Dendritic cell treated with granulocyte-macrophage colony-stimulating factor and Interleukin-4, amounts not matched to agents 40 ng/mL and 50 ng/mL, for 4 days (primary cell): ENCODE results near the gene SYTL5.

ENCODE experiments used
- H3K27ac Mint-ChIP-seq: one replicate; pipeline ENCODE4 v1.8.0; 2022; ENCODE audit warnings: mild to moderate bottlenecking, mixed read lengths
- H3K27me3 Mint-ChIP-seq: one replicate; pipeline ENCODE4 v1.8.0; 2022; ENCODE audit warnings: mild to moderate bottlenecking, mixed read lengths
- H3K36me3 Mint-ChIP-seq: one replicate; pipeline ENCODE4 v1.8.0; 2022; ENCODE audit warnings: low read depth, mixed read lengths
- H3K4me1 Mint-ChIP-seq: one replicate; pipeline ENCODE4 v1.8.0; 2022; ENCODE audit warnings: low read depth, mixed read lengths
- H3K4me3 Mint-ChIP-seq: one replicate; pipeline ENCODE4 v1.8.0; 2022; ENCODE audit warnings: mild to moderate bottlenecking, moderate library complexity, mixed read lengths
- H3K9me3 Mint-ChIP-seq: one replicate; pipeline ENCODE4 v1.8.0; 2022; ENCODE audit warnings: mixed read lengths
- intact Hi-C: fragments of 100-400 bp; cut with micrococcal nuclease; formaldehyde crosslinking; loops from one replicate; pipeline ENCODE4 v1.15.0; 2022

The SYTL5 gene

DNA sequence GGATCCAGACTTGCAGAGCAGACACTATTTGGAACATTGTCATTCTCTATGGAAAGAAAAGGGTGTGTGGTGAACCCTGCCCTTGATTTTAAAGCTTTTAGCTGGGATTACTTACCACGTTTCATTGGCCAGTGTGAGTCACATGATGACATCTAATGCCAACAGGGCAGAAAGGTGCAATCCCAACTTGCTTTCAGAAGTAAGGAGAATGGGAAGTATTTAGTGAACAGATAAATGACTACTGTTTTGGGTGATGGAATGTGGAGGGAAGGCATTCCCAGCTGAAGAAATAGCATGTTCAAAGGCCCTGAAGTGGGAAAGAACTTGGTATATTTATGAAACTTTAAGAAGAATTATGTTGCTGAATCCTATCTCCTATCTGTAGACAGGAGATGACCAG is 44.5 kb downstream of the SYTL5 start:
- Mint-ChIP-seq H3K9me3 (no peaks in the 10 kb centered on the region), H3K4me1 (no peaks in the 10 kb centered on the region), H3K27ac (no peak overlapping the region), H3K36me3 (no peaks in the 10 kb centered on the region), H3K4me3 (no peak overlapping the region), H3K27me3 (peaks cover 2% of the 10 kb centered on the region)
- intact Hi-C loops, result no loop called here

DNA sequence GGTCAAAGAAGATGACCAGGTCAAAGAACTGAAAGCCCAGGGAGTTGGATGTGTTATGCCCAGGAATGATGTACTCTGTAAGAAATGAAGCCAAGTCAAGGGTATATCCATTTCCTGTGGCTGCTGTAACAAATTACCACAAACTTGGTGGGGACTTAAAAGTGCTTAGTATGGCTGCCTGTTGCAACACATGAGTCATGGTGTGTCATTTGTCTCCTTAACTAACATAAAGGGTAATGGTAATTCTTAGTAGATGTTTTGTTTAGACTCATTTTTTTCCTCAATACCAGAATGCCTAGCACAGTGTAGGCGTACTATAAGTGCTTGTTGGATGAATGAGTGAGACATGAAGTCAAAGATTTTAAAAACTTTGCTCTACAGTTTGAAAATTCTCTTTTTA is 45.7 kb downstream of the SYTL5 start:
- H3K4me3 Mint-ChIP-seq, result no peak overlapping the region
- no peaks in the 10 kb centered on the region for H3K9me3 Mint-ChIP-seq
- H3K36me3 Mint-ChIP-seq, result no peaks in the 10 kb centered on the region
- intact Hi-C loops, result no loop called here
- H3K4me1 Mint-ChIP-seq, result no peaks in the 10 kb centered on the region
- H3K27ac Mint-ChIP-seq, result no peak overlapping the region
- peaks cover 2% of the 10 kb centered on the region for H3K27me3 Mint-ChIP-seq

- Mint-ChIP-seq H3K27me3 (peaks cover 2% of the 10 kb centered on the region), H3K4me1 (no peaks in the 10 kb centered on the region), H3K27ac (no peak overlapping the region), H3K9me3 (no peaks in the 10 kb centered on the region), H3K36me3 (no peaks in the 10 kb centered on the region), H3K4me3 (no peak overlapping the region)
- intact Hi-C loops, result no loop called here
These were observed 49.0 kb downstream of the SYTL5 start for GRCh38 chrX:38055170-38055847.

DNA sequence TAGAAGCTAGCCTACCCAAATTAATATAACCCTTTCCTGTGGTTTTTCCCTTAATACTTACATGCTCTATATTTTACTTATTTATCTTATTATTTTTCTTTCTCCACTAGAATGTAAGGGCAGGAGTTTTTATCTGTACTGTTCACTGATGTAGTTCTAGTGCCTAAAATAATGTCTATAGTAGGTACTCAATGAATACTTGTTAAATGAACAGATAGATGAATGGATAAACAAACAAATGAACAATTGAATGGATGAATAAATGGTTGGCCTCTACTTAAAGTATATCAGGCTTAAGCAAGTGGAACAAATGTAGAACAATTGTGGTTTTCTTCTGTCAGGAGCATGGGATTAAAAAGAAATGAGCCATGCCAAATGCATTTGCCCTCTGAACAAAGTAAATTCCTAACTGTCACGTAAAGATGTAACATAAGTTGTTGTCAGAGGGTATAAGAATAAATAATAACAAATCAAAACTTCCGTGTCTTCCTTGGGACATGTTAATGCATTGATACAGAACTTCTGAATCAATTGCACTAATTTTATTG is 54.1 kb downstream of the SYTL5 start:
- intact Hi-C loops, result no loop called here
- H3K9me3 Mint-ChIP-seq, result no peaks in the 10 kb centered on the region

DNA sequence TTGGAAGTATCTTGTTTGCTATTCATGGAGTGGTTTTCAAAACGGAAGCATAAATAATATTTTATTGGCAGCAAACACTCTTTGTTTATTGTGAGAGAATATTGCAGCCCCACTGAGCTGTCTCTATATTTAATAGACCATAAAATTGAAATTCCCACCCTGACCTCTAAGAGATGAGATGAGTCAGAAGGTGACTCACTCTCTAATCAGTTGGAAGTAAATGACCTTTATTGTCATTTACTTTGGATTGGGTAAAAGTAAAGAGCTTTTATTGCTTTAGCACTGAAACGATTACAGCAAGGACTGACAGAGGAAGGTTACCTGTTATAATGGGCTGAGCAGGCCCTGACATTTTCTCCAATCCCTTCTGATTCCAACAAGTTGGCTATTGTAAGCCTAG is 55.0 kb downstream of the SYTL5 start:
- no peaks in the 10 kb centered on the region for H3K9me3 Mint-ChIP-seq
- no peaks in the 10 kb centered on the region for H3K27me3 Mint-ChIP-seq
- no peaks in the 10 kb centered on the region for H3K36me3 Mint-ChIP-seq
- H3K4me3 Mint-ChIP-seq, result no peak overlapping the region
- H3K27ac Mint-ChIP-seq, result no peak overlapping the region
- intact Hi-C loops, result no loop called here
- no peaks in the 10 kb centered on the region for H3K4me1 Mint-ChIP-seq

More for the DNA sequence above, 54.1 kb downstream of the SYTL5 start:
- Mint-ChIP-seq H3K4me3 (no peak overlapping the region), H3K27ac (no peak overlapping the region), H3K27me3 (no peaks in the 10 kb centered on the region), H3K4me1 (no peaks in the 10 kb centered on the region), H3K36me3 (no peaks in the 10 kb centered on the region)

- H3K4me1 Mint-ChIP-seq, result no peaks in the 10 kb centered on the region
These were observed 60.6 kb downstream of the SYTL5 start for GRCh38 chrX:38066934-38067333.

DNA sequence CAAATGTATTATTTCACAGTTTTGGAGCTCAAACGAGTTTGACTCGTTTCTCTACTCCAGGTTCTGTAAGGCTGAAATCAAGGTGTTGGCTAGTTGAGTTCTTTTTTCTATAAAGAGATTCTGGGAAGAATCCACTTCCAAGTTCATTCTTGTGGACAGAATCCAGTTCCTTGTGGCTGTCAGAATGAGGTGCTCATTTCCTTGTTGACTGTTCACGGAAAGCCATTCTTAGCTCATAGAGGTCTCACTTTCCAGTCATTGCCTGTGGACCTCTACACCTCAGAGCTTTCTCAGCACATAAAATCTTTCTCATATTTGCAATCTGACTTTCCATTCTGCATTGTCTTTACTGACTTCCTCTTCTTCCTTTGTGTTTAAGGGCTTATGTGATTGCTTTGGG is 62.9 kb downstream of the SYTL5 start:
- Mint-ChIP-seq H3K36me3 (no peaks in the 10 kb centered on the region), H3K4me3 (no peak overlapping the region), H3K9me3 (no peaks in the 10 kb centered on the region), H3K27me3 (no peaks in the 10 kb centered on the region), H3K27ac (no peak overlapping the region), H3K4me1 (no peaks in the 10 kb centered on the region)
- intact Hi-C loops, result no loop called here

More at GRCh38 chrX:38066934-38067333, 60.6 kb downstream of the SYTL5 start:
- Mint-ChIP-seq H3K9me3 (no peaks in the 10 kb centered on the region), H3K4me3 (no peak overlapping the region), H3K27ac (no peak overlapping the region), H3K27me3 (no peaks in the 10 kb centered on the region), H3K36me3 (no peaks in the 10 kb centered on the region)
- intact Hi-C loops, result no loop called here

DNA sequence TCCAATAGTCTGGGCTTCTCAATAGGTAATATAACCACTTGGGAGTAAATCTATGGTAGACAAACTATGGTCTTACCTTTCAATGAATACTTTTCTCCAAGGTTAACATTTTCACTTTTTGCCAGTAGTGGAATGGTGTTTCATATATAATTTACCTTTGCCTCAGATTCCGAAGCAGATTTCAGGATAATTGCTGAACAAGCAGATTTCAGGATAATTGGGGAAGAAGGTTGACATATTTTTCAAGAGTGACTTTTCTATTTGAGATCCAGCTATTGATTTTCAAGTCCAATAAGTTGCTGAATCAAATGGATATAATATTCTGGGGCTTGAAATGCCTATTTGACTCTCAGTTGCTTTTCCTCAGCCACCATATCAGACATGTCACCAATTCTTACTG is 63.6 kb downstream of the SYTL5 start:
- H3K27me3 Mint-ChIP-seq, result no peaks in the 10 kb centered on the region
- H3K4me1 Mint-ChIP-seq, result no peaks in the 10 kb centered on the region
- H3K9me3 Mint-ChIP-seq, result no peaks in the 10 kb centered on the region
- no peak overlapping the region for H3K4me3 Mint-ChIP-seq
- H3K27ac Mint-ChIP-seq, result no peak overlapping the region
- H3K36me3 Mint-ChIP-seq, result no peaks in the 10 kb centered on the region
- intact Hi-C loops, result no loop called here

GRCh38 chrX:38079463-38079862 is 73.1 kb downstream of the SYTL5 start:
- no peaks in the 10 kb centered on the region for H3K27me3 Mint-ChIP-seq
- intact Hi-C loops, result no loop called here
- H3K4me3 Mint-ChIP-seq, result no peak overlapping the region
- no peaks in the 10 kb centered on the region for H3K36me3 Mint-ChIP-seq
- no peaks in the 10 kb centered on the region for H3K4me1 Mint-ChIP-seq
- H3K9me3 Mint-ChIP-seq, result no peaks in the 10 kb centered on the region
- no peak overlapping the region for H3K27ac Mint-ChIP-seq

- Mint-ChIP-seq H3K27ac (no peak overlapping the region), H3K4me1 (no peaks in the 10 kb centered on the region), H3K27me3 (no peaks in the 10 kb centered on the region), H3K4me3 (no peak overlapping the region), H3K9me3 (no peaks in the 10 kb centered on the region), H3K36me3 (no peaks in the 10 kb centered on the region)
- intact Hi-C loops, result no loop called here
These were observed 74.5 kb downstream of the SYTL5 start for GRCh38 chrX:38080808-38081207.

DNA sequence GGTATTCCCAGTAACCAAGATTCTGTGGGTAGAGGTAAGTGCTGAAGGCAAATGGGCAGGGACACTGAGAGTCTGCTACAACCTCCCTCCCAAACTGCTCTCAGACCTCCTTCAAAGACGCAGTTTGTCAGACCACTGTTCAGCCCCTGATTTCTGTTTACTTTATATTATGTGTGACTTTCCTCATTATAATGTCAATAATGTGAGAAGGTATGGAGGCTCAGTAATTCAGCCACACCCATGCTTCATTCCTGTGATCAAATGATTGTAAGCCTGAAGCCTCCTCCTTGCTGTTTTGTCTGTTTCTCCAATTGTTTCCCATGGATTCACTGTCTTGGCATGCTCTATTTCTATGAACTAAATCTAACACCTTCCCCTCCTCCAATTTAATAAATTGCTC is 75.6 kb downstream of the SYTL5 start:
- Mint-ChIP-seq H3K36me3 (no peaks in the 10 kb centered on the region), H3K4me1 (no peaks in the 10 kb centered on the region), H3K27ac (no peak overlapping the region), H3K27me3 (no peaks in the 10 kb centered on the region), H3K4me3 (no peak overlapping the region), H3K9me3 (no peaks in the 10 kb centered on the region)
- intact Hi-C loops, result no loop called here

GRCh38 chrX:38082309-38082708 is 76.0 kb downstream of the SYTL5 start:
- intact Hi-C loops, result no loop called here
- no peak overlapping the region for H3K27ac Mint-ChIP-seq
- H3K36me3 Mint-ChIP-seq, result no peaks in the 10 kb centered on the region
- H3K9me3 Mint-ChIP-seq, result no peaks in the 10 kb centered on the region
- H3K4me3 Mint-ChIP-seq, result no peak overlapping the region
- H3K27me3 Mint-ChIP-seq, result no peaks in the 10 kb centered on the region
- no peaks in the 10 kb centered on the region for H3K4me1 Mint-ChIP-seq

GRCh38 chrX:38085813-38086212 is 79.5 kb downstream of the SYTL5 start:
- Mint-ChIP-seq H3K36me3 (no peaks in the 10 kb centered on the region), H3K27ac (no peak overlapping the region), H3K4me1 (no peaks in the 10 kb centered on the region), H3K4me3 (no peak overlapping the region), H3K27me3 (no peaks in the 10 kb centered on the region), H3K9me3 (no peaks in the 10 kb centered on the region)
- intact Hi-C loops, result no loop called here

DNA sequence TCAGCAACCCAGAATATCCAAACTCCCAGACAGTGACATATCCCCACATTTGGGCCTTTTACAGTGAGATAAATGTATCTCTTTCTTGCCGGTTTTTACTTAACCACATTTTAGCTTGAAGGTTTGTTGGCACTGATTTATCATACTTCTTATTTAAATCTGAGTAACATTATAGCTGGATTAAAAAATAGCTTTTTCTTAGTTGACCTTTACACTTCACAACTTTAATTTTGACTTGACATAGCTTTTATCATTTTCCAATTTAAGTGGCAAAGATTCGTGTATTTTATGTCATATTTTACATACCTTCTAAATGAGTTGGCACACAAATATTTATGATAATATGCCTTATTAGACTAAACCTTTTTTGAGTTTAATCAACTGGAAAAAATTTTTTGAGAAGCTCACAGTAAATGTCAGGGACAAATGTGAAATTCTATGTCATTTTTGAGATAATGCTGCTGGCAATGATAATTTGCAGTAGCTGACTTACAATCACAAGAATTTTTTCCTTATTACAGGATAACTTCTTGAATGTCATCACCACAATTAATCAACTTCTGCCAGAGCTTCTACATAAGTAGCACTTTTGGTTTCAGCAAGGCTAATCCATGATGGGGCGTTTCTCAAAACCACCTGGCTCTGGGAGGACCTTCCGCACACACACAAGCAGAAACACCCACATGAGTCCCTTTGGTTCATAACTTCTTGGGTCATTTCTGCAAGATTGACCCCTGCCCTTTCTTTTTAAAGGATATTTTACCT is 80.3 kb downstream of the SYTL5 start:
- intact Hi-C loops, result no loop called here
- Mint-ChIP-seq H3K27me3 (no peaks in the 10 kb centered on the region), H3K4me1 (no peaks in the 10 kb centered on the region), H3K36me3 (no peaks in the 10 kb centered on the region), H3K4me3 (no peak overlapping the region), H3K27ac (no peak overlapping the region), H3K9me3 (no peaks in the 10 kb centered on the region)
